Activated CD4-positive, alpha-beta T cell treated with anti-CD3 and anti-CD28 coated beads, Interleukin-2, amount 10 ng/mL, durations not matched to agents 24 days and 14 days (primary cell): ENCODE measurements around the gene CPVL. TPM values are rescaled to one million over a fixed set of nuclear protein-coding genes. Genes with fewer than 3 reads are reported as not detected.

Experiments
- DNase-seq: peaks from one replicate; pipeline ENCODE4 v3.0.0; 2022
- H3K27ac Mint-ChIP-seq: one replicate; pipeline ENCODE4 v1.8.0; 2022; ENCODE audit warnings: mild to moderate bottlenecking, mixed read lengths
- H3K27me3 Mint-ChIP-seq: one replicate; pipeline ENCODE4 v1.8.0; 2022; ENCODE audit warnings: mixed read lengths
- H3K36me3 Mint-ChIP-seq: one replicate; pipeline ENCODE4 v1.8.0; 2022; ENCODE audit warnings: low read depth, mild to moderate bottlenecking, mixed read lengths
- H3K4me1 Mint-ChIP-seq: one replicate; pipeline ENCODE4 v1.8.0; 2021; ENCODE audit warnings: mixed read lengths
- H3K4me3 Mint-ChIP-seq: one replicate; pipeline ENCODE4 v1.8.0; 2022; ENCODE audit warnings: mild to moderate bottlenecking, moderate library complexity, mixed read lengths
- H3K9me3 Mint-ChIP-seq: one replicate; pipeline ENCODE4 v1.8.0; 2021; ENCODE audit warnings: mixed read lengths
- intact Hi-C: fragments of 100-400 bp; cut with micrococcal nuclease; formaldehyde crosslinking; loops from one replicate; pipeline ENCODE4 v1.15.1; 2023
- total RNA-seq: library from RNA; stranded (reverse); gene quantifications from 2 replicates; pipeline ENCODE4 v1.2.3, GENCODE V29; 2022

Gene CPVL
- total RNA-seq, 1 donor from 2014 or later, result not detected

DNA sequence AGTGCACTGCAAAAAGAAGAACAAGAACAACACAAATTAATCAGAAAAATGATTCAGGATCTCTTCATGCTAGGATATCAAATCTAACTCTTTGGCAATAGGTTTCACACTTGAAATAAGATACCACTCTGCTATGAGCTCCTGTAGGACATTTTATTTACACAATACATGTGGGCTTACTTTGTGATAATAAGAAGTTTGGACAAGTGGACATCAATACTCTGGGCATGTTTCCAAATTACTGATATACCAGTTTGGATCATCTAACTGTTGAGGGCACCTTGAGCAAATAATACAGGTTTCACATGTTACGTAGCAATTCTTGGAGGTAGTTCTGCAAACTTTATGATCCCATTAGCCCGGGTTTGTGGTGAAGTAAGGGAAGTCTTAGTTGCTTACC lies 59.8 kb downstream of the CPVL start:
- Mint-ChIP-seq H3K4me1 (peaks cover 11% of the 10 kb centered on the region), H3K27me3 (peaks cover 5% of the 10 kb centered on the region), H3K27ac (no peak overlapping the region), H3K36me3 (no peaks in the 10 kb centered on the region), H3K9me3 (no peaks in the 10 kb centered on the region), H3K4me3 (no peak overlapping the region)
- intact Hi-C loops, result no loop called here
- DNase-seq, result no peak

DNA sequence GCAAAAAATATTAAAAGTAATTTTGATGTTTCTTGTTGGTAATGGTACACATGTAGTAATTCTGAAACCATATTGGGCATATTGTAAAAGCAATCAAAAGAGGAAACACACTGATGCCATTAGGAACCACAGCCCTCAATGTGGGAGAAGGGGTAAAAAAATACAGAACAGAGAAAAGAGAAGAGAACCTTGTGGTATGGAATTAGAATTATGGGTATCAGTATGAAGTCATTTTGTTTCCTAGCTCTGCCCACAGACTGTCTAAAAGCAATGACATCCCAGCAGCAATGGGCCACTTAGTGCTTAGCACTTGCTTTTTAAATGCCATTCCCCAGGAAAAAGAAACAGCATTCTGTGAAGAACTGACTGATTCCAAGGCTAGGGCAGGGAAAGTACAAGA lies 61.5 kb downstream of the CPVL start:
- intact Hi-C loops, result loop anchor here (1.0 kb wide), 1 partner anchor 50 kb away; no protein-coding TSS in a partner anchor

DNA sequence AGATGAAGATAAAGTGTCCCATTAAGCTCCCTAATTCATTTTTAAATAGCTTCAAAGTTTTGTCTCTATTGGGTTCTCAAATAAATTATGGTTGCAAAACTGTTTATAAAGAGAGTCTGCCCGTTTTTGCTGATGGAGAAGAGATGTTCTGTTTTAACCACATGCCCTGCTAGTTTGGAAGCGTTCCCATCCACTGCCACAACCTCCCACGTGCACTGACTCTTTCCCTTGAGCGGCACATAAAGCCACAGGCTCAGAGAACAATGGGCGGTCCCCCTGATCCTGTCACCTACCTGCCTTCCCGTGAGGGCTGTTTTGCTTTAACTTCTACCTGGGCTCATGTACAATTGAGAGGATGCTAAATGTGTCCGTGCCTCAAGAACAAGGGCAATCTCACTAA lies 65.5 kb downstream of the CPVL start:
- no peaks in the 10 kb centered on the region for H3K36me3 Mint-ChIP-seq
- H3K4me1 Mint-ChIP-seq, result peaks cover 4% of the 10 kb centered on the region
- intact Hi-C loops, result no loop called here
- H3K4me3 Mint-ChIP-seq, result no peak overlapping the region
- no peaks in the 10 kb centered on the region for H3K9me3 Mint-ChIP-seq
- no peak for DNase-seq
- H3K27me3 Mint-ChIP-seq, result peaks cover 10% of the 10 kb centered on the region
- no peak overlapping the region for H3K27ac Mint-ChIP-seq

More for the DNA sequence above, 61.5 kb downstream of the CPVL start:
- Mint-ChIP-seq H3K36me3 (no peaks in the 10 kb centered on the region), H3K9me3 (no peaks in the 10 kb centered on the region), H3K4me3 (no peak overlapping the region), H3K27ac (no peak overlapping the region), H3K4me1 (peaks cover 4% of the 10 kb centered on the region), H3K27me3 (peaks cover 8% of the 10 kb centered on the region)
- DNase-seq, result no peak

DNA sequence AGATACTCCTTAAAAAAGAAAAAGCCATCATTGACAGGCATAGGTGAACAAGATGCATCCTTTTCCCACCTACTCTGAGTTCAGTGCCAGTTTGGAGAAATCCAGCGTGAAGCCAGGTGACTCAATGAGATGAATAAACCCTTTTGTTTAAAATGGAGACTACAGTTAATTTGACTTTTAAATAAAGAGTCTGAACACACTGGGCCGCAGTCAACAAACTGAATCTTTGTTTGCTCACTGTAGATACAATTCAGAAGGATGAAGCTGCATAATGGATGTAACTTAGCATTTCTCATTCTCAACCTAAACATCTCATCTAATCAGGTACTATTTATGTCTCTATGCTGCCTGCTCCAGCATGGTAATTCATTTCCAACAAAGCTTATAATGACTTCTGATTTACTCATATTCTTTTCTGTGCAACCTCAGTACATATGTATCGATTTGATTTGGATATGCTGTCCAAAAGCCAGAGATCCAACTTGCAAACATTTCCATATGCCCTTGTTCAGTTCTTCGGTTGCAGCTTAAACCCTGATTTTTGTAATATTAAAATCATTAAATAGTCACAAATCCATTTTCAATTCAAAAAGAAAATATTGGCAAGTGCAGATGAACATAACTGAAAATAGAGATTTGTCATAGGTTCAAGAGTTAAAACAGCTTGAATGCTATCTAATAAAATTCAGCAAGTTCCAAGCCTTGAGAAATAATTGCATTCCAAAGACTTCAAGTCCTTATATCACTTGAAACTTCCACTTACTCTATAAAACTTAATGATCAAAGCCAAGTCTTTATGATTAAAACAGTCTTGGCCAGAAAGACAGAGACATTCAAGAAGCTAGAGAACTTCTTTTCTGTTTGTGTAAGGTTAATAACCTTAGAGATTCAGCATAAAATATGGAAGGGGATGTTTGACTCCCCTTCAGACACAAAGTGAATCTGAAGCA lies 67.8 kb downstream of the CPVL start:
- Mint-ChIP-seq H3K27ac (no peak overlapping the region), H3K4me3 (no peak overlapping the region), H3K4me1 (no peaks in the 10 kb centered on the region), H3K27me3 (peaks cover 10% of the 10 kb centered on the region), H3K9me3 (no peaks in the 10 kb centered on the region), H3K36me3 (no peaks in the 10 kb centered on the region)
- intact Hi-C loops, result no loop called here
- no peak for DNase-seq

DNA sequence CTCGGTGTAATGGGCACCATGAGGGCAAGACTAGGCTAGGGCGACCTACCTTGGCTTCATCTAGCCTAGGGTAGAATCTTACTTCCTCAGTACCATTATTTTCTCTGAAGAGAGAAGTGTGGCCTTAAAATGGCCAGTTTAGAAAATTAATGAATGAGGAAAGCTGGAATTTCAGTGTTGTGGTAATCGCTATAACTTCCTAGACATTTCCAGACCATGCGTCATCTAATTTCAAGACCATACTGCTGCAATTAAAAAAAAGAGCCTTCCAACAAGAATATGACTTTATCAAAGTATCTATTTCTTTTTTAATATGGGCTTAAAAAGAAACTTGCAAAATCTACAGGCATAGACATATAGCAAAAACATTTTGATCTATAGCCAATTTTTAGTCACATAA lies 68.5 kb downstream of the CPVL start:
- Mint-ChIP-seq H3K27ac (no peak overlapping the region), H3K27me3 (peaks cover 10% of the 10 kb centered on the region), H3K36me3 (no peaks in the 10 kb centered on the region), H3K4me1 (no peaks in the 10 kb centered on the region), H3K4me3 (no peak overlapping the region), H3K9me3 (no peaks in the 10 kb centered on the region)
- intact Hi-C loops, result no loop called here
- no peak for DNase-seq

DNA sequence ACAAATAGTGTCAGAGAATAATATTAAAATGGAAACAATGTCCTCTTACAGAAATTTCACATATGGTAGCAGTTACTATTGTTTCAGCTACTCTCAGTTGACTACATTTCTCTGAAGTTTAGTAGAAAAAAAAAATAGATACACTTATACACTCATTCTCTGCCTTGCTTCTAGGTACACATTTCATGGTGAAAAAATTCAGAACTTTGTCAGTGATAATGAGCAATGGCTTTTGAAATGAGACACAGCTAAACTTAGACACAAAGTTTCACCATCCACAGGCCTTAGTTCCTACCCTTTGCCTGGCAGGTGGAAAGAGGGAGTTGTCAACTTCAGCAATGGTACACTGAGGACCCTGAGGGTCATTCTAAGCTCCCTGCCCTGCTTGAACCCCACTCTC lies 69.2 kb downstream of the CPVL start:
- Mint-ChIP-seq H3K4me3 (no peak overlapping the region), H3K9me3 (no peaks in the 10 kb centered on the region), H3K4me1 (no peaks in the 10 kb centered on the region), H3K36me3 (no peaks in the 10 kb centered on the region), H3K27me3 (peaks cover 10% of the 10 kb centered on the region), H3K27ac (no peak overlapping the region)
- intact Hi-C loops, result no loop called here
- no peak for DNase-seq

DNA sequence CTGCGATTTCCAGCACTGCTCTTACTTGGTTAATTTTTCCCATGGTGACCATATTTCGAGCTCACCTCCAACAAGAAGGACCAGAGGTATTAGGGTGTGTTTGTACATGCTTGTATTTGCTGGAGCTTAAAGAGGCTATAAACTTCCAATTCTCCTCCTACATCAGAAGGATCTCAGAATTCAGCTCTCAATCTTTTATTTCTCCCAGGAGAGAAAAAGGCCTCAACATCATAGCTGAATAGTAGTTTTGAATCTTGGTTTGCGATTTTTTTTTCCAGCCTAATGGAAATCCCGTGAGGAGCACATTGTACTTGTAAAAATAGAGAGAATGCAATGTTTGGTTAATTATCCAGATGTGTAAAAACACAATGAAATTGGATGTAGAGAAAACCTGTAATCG lies 69.7 kb downstream of the CPVL start:
- H3K27me3 Mint-ChIP-seq, result peaks cover 10% of the 10 kb centered on the region
- no peaks in the 10 kb centered on the region for H3K36me3 Mint-ChIP-seq
- no peak for DNase-seq
- no peaks in the 10 kb centered on the region for H3K4me1 Mint-ChIP-seq
- H3K9me3 Mint-ChIP-seq, result no peaks in the 10 kb centered on the region
- intact Hi-C loops, result no loop called here
- H3K4me3 Mint-ChIP-seq, result no peak overlapping the region
- H3K27ac Mint-ChIP-seq, result no peak overlapping the region

DNA sequence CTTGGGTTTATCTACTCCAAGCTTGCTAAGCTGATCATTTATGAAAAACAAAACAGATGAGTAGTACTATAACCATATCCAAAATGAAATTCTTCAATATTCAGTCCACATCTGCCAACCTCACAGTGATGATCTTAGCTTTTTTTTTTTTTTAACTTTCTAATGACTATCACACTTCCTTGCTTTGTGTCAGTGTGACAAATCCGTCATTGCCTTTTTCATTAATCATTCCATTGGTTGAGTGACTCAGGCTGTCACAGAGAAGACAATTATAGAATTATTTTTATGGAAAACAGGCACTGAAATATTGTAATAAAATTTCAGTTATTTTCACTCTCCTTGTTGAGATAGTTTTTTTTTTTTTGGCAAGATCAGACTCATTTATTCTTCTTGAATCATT lies 70.7 kb downstream of the CPVL start:
- H3K4me3 Mint-ChIP-seq, result no peak overlapping the region
- no peak overlapping the region for H3K27ac Mint-ChIP-seq
- no peaks in the 10 kb centered on the region for H3K4me1 Mint-ChIP-seq
- H3K36me3 Mint-ChIP-seq, result no peaks in the 10 kb centered on the region
- intact Hi-C loops, result no loop called here
- H3K27me3 Mint-ChIP-seq, result peaks cover 5% of the 10 kb centered on the region
- no peak for DNase-seq
- no peaks in the 10 kb centered on the region for H3K9me3 Mint-ChIP-seq

DNA sequence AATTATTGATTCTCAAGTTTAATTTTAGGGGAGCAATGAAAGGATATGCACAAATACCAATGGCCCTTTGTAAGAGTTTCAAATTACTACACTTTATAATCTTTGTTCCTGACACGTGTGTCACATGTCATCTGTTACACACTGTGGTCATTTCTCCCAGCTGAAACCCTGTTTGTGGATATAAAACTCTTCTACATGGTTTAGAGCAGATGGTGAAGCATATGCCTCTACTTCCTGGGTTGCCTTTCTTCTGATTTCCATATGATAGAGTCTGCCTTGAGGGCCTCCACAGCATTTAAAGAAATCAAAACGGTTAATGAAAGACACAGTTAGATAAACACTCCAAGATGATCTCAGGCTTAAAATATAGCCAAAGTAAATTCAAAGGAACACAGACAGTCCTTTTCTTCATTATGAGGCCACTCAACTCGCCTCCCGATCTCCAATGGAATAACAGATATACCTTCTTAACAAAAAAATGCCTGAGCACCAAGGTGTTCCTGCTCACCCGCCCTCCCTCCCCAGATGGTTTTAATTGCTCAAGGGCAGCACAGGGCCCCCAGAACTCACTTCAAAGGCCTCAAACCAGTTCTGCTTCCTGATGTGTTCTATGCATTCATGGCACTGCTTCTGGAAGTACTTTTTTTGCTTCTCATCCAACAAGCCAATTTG lies 75.0 kb downstream of the CPVL start:
- intact Hi-C loops, result no loop called here
- H3K9me3 Mint-ChIP-seq, result no peaks in the 10 kb centered on the region

DNA sequence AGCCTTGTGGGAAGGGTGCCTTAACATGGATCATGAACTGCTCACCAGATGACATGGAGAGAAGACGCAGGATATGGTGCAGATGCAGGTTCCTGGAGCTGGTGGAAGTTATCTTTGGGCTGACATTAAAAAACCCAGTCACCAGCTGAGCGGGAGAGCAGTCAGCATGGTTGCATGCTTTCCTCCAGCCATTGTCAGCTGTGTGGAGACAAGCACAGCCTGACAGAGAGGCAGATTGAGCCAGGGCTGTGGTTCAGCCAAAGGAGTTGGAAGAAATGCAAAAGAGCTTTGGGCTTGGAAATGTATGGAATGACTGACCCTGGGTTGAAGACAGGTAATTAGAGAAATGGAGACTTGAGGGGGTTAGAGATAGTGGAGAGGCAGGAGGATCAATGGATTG lies 79.7 kb downstream of the CPVL start:
- Mint-ChIP-seq H3K27me3 (no peaks in the 10 kb centered on the region), H3K27ac (no peak overlapping the region), H3K4me3 (no peak overlapping the region), H3K9me3 (no peaks in the 10 kb centered on the region), H3K36me3 (no peaks in the 10 kb centered on the region), H3K4me1 (no peaks in the 10 kb centered on the region)
- intact Hi-C loops, result no loop called here
- no peak for DNase-seq

More for the DNA sequence above, 75.0 kb downstream of the CPVL start:
- H3K4me3 Mint-ChIP-seq, result no peak overlapping the region
- H3K4me1 Mint-ChIP-seq, result no peaks in the 10 kb centered on the region
- H3K27me3 Mint-ChIP-seq, result peaks cover 2% of the 10 kb centered on the region
- no peak overlapping the region for H3K27ac Mint-ChIP-seq
- no peak for DNase-seq
- no peaks in the 10 kb centered on the region for H3K36me3 Mint-ChIP-seq

DNA sequence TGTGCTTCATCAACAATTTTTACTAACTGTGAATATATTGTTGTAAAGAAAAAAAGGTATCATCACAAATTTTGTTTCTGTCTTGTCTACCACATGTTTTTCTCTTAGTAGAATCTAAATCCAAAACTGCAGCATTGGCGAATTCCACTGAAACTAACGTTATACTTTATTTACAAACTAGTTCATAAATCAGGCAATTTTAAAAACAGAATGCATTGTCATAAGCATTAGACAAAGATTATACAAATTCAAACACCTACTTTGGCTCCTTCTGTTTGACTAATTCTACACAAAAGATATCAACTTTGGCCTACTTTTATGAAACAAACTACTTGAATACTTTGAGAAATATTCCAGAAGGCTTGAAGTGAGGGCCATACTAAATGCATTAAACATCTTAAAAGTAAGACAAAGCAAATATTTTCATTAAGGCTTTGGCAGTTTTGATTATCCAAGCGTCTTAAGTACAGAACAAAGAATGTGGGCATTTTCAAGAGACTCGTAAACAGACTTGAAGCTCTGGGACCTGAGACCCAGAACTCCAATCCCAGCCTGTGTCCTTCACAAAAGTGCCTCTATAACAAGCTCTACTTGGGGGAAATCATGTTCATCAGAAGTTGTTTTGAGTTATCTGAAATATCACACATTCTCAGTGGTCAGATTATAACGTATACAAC lies 81.0 kb downstream of the CPVL start:
- Mint-ChIP-seq H3K27me3 (no peaks in the 10 kb centered on the region), H3K9me3 (no peaks in the 10 kb centered on the region), H3K36me3 (no peaks in the 10 kb centered on the region), H3K27ac (no peak overlapping the region), H3K4me3 (no peak overlapping the region), H3K4me1 (no peaks in the 10 kb centered on the region)
- intact Hi-C loops, result no loop called here
- no peak for DNase-seq

DNA sequence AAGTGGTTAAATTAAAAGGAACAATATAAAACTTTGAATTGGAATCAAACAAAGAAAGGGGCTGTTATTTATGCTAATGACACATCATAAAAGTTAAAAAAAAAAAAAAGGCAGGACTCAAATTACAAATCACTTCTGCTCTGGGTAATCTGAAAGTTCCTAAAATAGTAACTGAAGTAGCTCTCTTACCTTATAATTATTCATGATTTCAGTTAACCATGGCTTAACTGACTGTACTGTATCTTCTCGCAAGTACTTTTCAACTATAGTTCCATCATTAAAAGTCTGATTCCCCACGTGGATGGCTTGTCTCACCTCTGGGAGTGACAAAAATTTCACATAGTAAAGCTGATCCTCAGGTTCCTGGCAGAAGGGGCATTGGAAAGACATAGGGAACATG lies 82.5 kb downstream of the CPVL start:
- Mint-ChIP-seq H3K4me3 (no peak overlapping the region), H3K9me3 (no peaks in the 10 kb centered on the region), H3K36me3 (no peaks in the 10 kb centered on the region), H3K4me1 (no peaks in the 10 kb centered on the region), H3K27ac (no peak overlapping the region), H3K27me3 (no peaks in the 10 kb centered on the region)
- intact Hi-C loops, result no loop called here
- no peak for DNase-seq

DNA sequence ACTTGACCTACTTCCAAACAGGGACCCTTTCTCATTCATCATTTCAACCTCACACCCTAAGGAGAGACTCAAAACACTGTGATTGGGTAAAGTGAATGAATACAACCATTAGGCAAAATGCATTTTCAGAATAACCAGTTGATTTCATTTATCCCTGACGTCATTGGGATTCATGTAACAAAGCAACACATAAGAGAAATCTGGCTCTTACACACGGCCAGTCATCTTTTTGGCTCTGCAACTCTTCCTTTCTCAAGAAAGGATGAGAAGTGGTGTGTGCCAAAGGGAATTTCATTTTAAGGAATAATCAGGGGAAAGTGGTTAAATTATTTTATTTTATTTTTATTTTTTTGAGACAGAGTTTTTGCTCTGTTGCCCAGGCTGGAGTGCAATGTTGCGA lies 83.1 kb downstream of the CPVL start:
- Mint-ChIP-seq H3K27me3 (no peaks in the 10 kb centered on the region), H3K36me3 (no peaks in the 10 kb centered on the region), H3K9me3 (no peaks in the 10 kb centered on the region), H3K27ac (no peak overlapping the region), H3K4me1 (no peaks in the 10 kb centered on the region), H3K4me3 (no peak overlapping the region)
- intact Hi-C loops, result no loop called here
- no peak for DNase-seq
